Subcutaneous abdominal adipose tissue (tissue), 5 donors: ENCODE results near the gene ZNF799.
"Not testable (repeated sequence)": the region's sequence is repeated elsewhere in the genome, so short reads cannot be mapped to it uniquely, and the experiment has no call there.

Experiments used
- H3K27ac ChIP-seq: one replicate; pipeline ENCODE4 v1.7.0; 2013; ENCODE audit warnings: low read depth, mild to moderate bottlenecking, inconsistent platforms, low read length, moderate library complexity
- H3K27me3 ChIP-seq, 5 donors: one replicate each; pipeline ENCODE4 v1.7.0; 2013; ENCODE audit warnings: low read length in 5 of 5, inconsistent platforms in 1 of 5; ENCODE audit not compliant: control insufficient read depth in 5 of 5, insufficient read depth in 4 of 5
- H3K36me3 ChIP-seq, 5 donors: one replicate each; pipeline ENCODE4 v1.7.0; 2013; ENCODE audit warnings: low read length in 5 of 5; ENCODE audit not compliant: control insufficient read depth in 5 of 5, insufficient read depth in 5 of 5
- H3K4me1 ChIP-seq, 5 donors: one replicate each; pipeline ENCODE4 v1.7.0; 2013; ENCODE audit warnings: low read length in 5 of 5, mild to moderate bottlenecking in 3 of 5, moderate library complexity in 1 of 5; ENCODE audit not compliant: control insufficient read depth in 5 of 5, insufficient read depth in 5 of 5
- H3K4me3 ChIP-seq, 5 donors: one replicate each; pipeline ENCODE4 v1.7.0; 2013; ENCODE audit warnings: low read length in 5 of 5, low read depth in 1 of 5
- H3K9ac ChIP-seq, 5 donors: one replicate each; pipeline ENCODE4 v1.7.0; 2013; ENCODE audit warnings: low read length in 5 of 5, mild to moderate bottlenecking in 4 of 5, moderate library complexity in 3 of 5
- H3K9me3 ChIP-seq, 5 donors: one replicate each; pipeline ENCODE4 v1.7.0; 2013; ENCODE audit warnings: low read length in 5 of 5; ENCODE audit not compliant: control insufficient read depth in 5 of 5
- donor health status: healthy.
- donor health status: healthy.
- donor health status: healthy.
- donor health status: healthy.
- donor health status: healthy.

Gene ZNF799

GRCh38 chr19:12400633-12401502 is at the start of gene ZNF799:
Gene ZNF799 (minus strand): TSS chr19:12401271. CDS start chr19:12401070, 201 bp downstream.
- no peaks in the 10 kb centered on the region for H3K9me3 ChIP-seq
- peak within 1 kb of the TSS; percentile 71 to 88 (median 80) for H3K9ac ChIP-seq
- H3K27ac ChIP-seq, result peak within 1 kb of the TSS; percentile 75
- H3K4me3 ChIP-seq, result peak within 1 kb of the TSS; percentile 76 to 91 (median 84)
- no peaks in the 10 kb centered on the region for H3K36me3 ChIP-seq
- peaks cover 0 to 2% (median 0%) of the 10 kb centered on the region in 5 donors for H3K27me3 ChIP-seq
- peaks cover 5 to 10% (median 7%) of the 10 kb centered on the region in 5 donors for H3K4me1 ChIP-seq

- no peaks in the 10 kb centered on the region for H3K36me3 ChIP-seq
- H3K4me1 ChIP-seq, result no peaks in the 10 kb centered on the region
- peak overlapping the region in 2 of 5 donors; percentile 28 to 35 for H3K4me3 ChIP-seq
- H3K27ac ChIP-seq, result no peak overlapping the region
- peaks cover 0 to 29% (median 13%) of the 10 kb centered on the region in 5 donors for H3K9me3 ChIP-seq
- H3K27me3 ChIP-seq, result no peaks in the 10 kb centered on the region
- H3K9ac ChIP-seq, result no peak overlapping the region
These were observed 49.8 kb upstream of the ZNF799 start for GRCh38 chr19:12450844-12451243.

GRCh38 chr19:12448808-12449207 is 47.7 kb upstream of the ZNF799 start:
- no peak overlapping the region for H3K9ac ChIP-seq
- H3K27me3 ChIP-seq, result no peaks in the 10 kb centered on the region
- peaks cover 0 to 21% (median 13%) of the 10 kb centered on the region in 5 donors for H3K9me3 ChIP-seq
- H3K4me1 ChIP-seq, result no peaks in the 10 kb centered on the region
- no peak overlapping the region for H3K4me3 ChIP-seq
- no peak overlapping the region for H3K27ac ChIP-seq
- no peaks in the 10 kb centered on the region for H3K36me3 ChIP-seq

- Histone ChIP-seq H3K9ac (peak within 1 kb of the TSS in 4 of 5 donors; percentile 71 to 80 (median 72)), H3K27me3 (no peaks in the 10 kb centered on the region), H3K36me3 (no peaks in the 10 kb centered on the region), H3K9me3 (no peaks in the 10 kb centered on the region), H3K4me3 (peak within 1 kb of the TSS; percentile 66 to 91 (median 88)), H3K27ac (peak within 1 kb of the TSS; percentile 60), H3K4me1 (peaks cover 0 to 12% (median 10%) of the 10 kb centered on the region in 5 donors)
These were observed 39.7 kb upstream of the ZNF799 start, which contains the start of gene ZNF443 for GRCh38 chr19:12440541-12441316. Gene ZNF443 (minus strand): TSS chr19:12441021. CDS start chr19:12440914, 107 bp downstream.

- Histone ChIP-seq H3K4me3 (peak overlapping the region; percentile 66 to 91 (median 88)), H3K4me1 (peaks cover 0 to 12% (median 10%) of the 10 kb centered on the region in 5 donors), H3K9ac (peak overlapping the region in 3 of 5 donors; percentile 72 to 80 (median 73)), H3K27ac (peak overlapping the region; percentile 60)
- not testable (repeated sequence) for H3K27me3 ChIP-seq, H3K36me3 ChIP-seq, H3K9me3 ChIP-seq
These were observed 38.8 kb upstream of the ZNF799 start for GRCh38 chr19:12439686-12440540.

DNA sequence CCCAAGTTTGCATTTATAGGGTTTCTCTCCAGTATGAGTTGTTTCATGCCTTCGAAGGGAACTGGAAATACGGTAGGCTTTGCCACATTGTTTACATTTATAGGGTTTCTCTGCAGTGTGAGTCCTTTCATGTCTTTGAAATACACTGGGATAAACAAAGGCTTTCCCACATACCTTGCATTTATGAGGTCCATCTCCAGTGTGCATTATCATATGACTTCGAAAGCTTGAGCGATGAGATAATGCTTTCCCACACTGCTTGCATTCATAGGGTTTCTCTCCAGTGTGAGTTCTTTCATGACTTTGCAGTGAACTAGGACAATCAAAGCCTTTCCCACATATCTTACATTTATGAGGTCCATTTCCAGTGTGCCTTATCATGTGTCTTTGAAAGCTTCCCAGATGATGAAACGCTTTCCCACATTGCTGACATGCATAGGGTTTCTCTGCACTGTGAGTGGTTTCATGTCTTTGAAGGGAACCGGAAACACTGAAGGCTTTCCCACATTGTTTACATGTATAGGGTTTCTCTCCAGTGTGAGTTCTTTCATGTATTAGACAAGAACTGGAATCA is 29.7 kb upstream of the ZNF799 start:
- peak overlapping the region in 1 of 5 donors; percentile 6 for H3K4me3 ChIP-seq
- H3K27me3 ChIP-seq, H3K4me1 ChIP-seq, H3K27ac ChIP-seq, H3K9ac ChIP-seq: not testable (repeated sequence)
- peaks cover 0 to 17% (median 4%) of the 10 kb centered on the region in 5 donors for H3K9me3 ChIP-seq
- H3K36me3 ChIP-seq, result peaks cover 12 to 23% (median 18%) of the 10 kb centered on the region in 5 donors

- no peaks in the 10 kb centered on the region for H3K27me3 ChIP-seq
- peaks cover 0 to 12% (median under 1%) of the 10 kb centered on the region in 5 donors for H3K9me3 ChIP-seq
- H3K4me3 ChIP-seq, result no peak overlapping the region
- H3K36me3 ChIP-seq, result peaks cover 4 to 14% (median 10%) of the 10 kb centered on the region in 5 donors
- H3K4me1 ChIP-seq, result peaks cover 0 to 3% (median 0%) of the 10 kb centered on the region in 5 donors
- H3K9ac ChIP-seq, result no peak overlapping the region
- no peak overlapping the region for H3K27ac ChIP-seq
These were observed 24.8 kb upstream of the ZNF799 start for GRCh38 chr19:12425888-12426274.

- peaks cover 0 to 9% (median 5%) of the 10 kb centered on the region in 5 donors for H3K36me3 ChIP-seq
- peaks cover 0 to 2% (median 0%) of the 10 kb centered on the region in 5 donors for H3K4me1 ChIP-seq
- H3K9me3 ChIP-seq, result peaks cover 0 to 7% (median 0%) of the 10 kb centered on the region in 5 donors
- no peaks in the 10 kb centered on the region for H3K27me3 ChIP-seq
- H3K4me3 ChIP-seq, result no peak overlapping the region
- H3K27ac ChIP-seq, result no peak overlapping the region
- no peak overlapping the region for H3K9ac ChIP-seq
These were observed 24.3 kb upstream of the ZNF799 start for GRCh38 chr19:12425236-12425887.

DNA sequence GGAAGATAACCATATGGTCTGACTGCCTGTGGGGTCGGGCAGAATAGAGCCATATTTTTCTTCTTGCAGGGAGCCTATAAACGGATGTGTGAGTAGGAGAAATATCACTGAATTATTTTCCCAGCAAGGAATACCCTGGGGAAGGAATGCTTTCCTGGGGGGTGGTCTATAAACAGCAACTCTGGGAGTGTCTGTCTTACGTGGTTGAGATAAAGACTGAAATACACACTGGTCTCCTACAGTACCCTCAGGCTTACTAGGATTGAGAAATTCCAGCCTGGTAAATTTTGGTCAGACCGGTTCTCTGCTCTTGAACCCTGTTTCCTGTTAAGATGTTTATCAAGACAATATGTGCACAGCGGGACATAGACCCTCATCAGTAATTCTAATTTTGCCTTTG is 16.2 kb upstream of the ZNF799 start:
- not testable (repeated sequence) for H3K27me3 ChIP-seq, H3K4me3 ChIP-seq, H3K27ac ChIP-seq, H3K9me3 ChIP-seq, H3K4me1 ChIP-seq, H3K9ac ChIP-seq, H3K36me3 ChIP-seq
